Upper lobe of left lung (tissue), 4 donors: ENCODE results near the gene PMPCA.

Experiments used
- CTCF ChIP-seq, 6 experiments: fragments of 450-650 bp in 4 of 6; fragments of 200-600 bp in 2 of 6; sonication (generic) in 2 of 6; IDR thresholded peaks; one replicate each; pipeline ENCODE4 v1.5.1; 2016 to 2019; ENCODE audit warnings: antibody characterized with exemption in 6 of 6
- EP300 ChIP-seq, 4 donors: sonication (generic); formaldehyde crosslinking; IDR thresholded peaks; one replicate each; pipeline ENCODE4 v1.5.1; 2017; ENCODE audit warnings: antibody characterized with exemption in 4 of 4, control low read depth in 2 of 4
- POLR2A ChIP-seq, 4 donors: fragments of 450-650 bp; IDR thresholded peaks; one replicate each; pipeline ENCODE4 v1.5.1; 2016 to 2017; ENCODE audit warnings: antibody characterized with exemption in 4 of 4, mild to moderate bottlenecking in 2 of 4
- POLR2AphosphoS5 ChIP-seq, 2 donors: sonication (generic); formaldehyde crosslinking; IDR thresholded peaks; one replicate each; pipeline ENCODE4 v1.5.1; 2017; ENCODE audit warnings: antibody characterized with exemption in 2 of 2

GRCh38 chr9:136423432-136424146 is 13.1 kb downstream of the PMPCA start:
- TF ChIP-seq CTCF (IDR thresholded peaks at IDR 0.05): no peak
- TF ChIP-seq POLR2A (IDR thresholded peaks at IDR 0.05): no peak
- TF ChIP-seq EP300 (IDR thresholded peaks at IDR 0.05): no peak
- TF ChIP-seq POLR2AphosphoS5 (IDR thresholded peaks at IDR 0.05): no peak
